AG04450 (cell line): ENCODE measurements around the gene MSH5. TPM values are rescaled to one million over a fixed set of nuclear protein-coding genes. Genes with fewer than 3 reads are reported as not detected.

Experiments used
- CTCF ChIA-PET: fragments of 300-600, 350-600 bp; formaldehyde crosslinking; extraction: SDS; loops from one replicate; lab custom pipeline; 2022; ENCODE audit warnings: antibody characterized with exemption, inconsistent platforms; lab: Charles Lee
- POLR2A ChIA-PET: fragments of 350-600 bp; formaldehyde crosslinking; extraction: SDS; loops from one replicate; lab custom pipeline; 2021; ENCODE audit warnings: antibody characterized with exemption, inconsistent platforms; lab: Yijun Ruan, JAX
- DNase-seq: peaks from one replicate; pipeline ENCODE4 v3.0.0-alpha.2; 2011; ENCODE audit warnings: low read depth, low spot score
- H3K27ac ChIP-seq: one replicate; pipeline ENCODE4 v1.5.1; 2012; ENCODE audit warnings: low read depth, low read length, control low read depth
- H3K27me3 ChIP-seq: one replicate; pipeline ENCODE4 v1.6.0; 2012; ENCODE audit warnings: low read length; ENCODE audit not compliant: control insufficient read depth, insufficient read depth
- H3K4me3 ChIP-seq: 2 replicates; pipeline ENCODE4 v1.5.1; 2011; ENCODE audit warnings: mild to moderate bottlenecking, low read depth, low read length, control low read depth
- H3K9me3 ChIP-seq: 2 replicates; pipeline ENCODE4 v1.5.1; 2012; ENCODE audit warnings: low read length; ENCODE audit not compliant: control insufficient read depth, insufficient read depth
- polyA plus RNA-seq: library from polyadenylated mRNA; depleted of rRNA; stranded (reverse); fragments of >200 nt; gene quantifications from 2 replicates; pipeline ENCODE4 v1.2.3, GENCODE V29; 2011
- TF ChIP-seq, protein P1 (sequence below): IDR thresholded peaks from 2 replicates; pipeline ENCODE4 v1.5.1; 2011; ENCODE audit warnings: low read depth, low read length, control low read depth, inconsistent platforms

The MSH5 gene
- polyA plus RNA-seq, 1 experiment: 6.4 TPM

DNA sequence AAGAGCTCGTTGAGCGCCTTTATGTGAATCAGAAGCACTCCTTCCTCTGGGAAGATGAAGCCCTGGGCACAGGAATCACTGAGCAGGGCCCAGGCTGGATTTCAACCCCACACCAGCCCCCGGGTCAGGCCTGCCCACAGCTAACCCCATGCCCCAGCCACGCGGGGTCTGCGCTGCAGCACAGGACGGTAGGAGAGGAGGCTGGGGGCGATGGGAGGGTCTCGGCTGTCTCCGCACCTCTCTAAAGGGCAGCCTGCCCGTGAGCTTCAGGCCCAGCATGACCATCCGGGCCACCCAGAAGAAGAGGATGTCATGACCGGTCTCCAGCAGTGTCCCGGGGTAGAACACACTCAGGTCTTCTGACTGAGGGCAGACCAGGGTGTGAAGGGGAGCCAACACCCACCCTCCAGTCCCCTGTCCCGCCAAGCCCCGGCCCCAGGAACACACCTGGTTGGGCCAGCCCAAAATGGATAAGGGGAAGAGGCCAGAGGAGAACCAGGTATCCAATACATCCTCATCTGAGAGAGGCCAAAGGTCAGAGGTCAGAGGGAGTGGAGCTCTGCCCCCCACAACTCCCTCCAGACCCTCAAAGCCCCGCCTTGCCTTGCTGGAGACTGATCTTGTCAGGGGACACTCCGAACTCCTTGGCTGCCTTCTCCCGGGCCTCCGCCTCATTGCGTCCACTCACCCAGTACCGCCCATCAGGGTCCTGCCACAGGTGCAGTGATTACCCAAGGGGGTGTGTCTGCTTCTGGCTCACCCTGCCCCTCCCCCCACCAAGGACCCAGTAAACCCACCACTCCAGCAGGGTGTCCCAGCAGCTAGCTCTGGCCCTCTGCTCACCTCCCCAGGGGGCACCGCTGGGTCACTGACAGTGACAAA lies 41.7 kb downstream of the MSH5 start:
- POLR2A ChIA-PET: interaction anchor here (1.2 kb wide), 1 partner anchor 99 kb away, joined by 10 read pairs; no protein-coding TSS in a partner anchor

DNA sequence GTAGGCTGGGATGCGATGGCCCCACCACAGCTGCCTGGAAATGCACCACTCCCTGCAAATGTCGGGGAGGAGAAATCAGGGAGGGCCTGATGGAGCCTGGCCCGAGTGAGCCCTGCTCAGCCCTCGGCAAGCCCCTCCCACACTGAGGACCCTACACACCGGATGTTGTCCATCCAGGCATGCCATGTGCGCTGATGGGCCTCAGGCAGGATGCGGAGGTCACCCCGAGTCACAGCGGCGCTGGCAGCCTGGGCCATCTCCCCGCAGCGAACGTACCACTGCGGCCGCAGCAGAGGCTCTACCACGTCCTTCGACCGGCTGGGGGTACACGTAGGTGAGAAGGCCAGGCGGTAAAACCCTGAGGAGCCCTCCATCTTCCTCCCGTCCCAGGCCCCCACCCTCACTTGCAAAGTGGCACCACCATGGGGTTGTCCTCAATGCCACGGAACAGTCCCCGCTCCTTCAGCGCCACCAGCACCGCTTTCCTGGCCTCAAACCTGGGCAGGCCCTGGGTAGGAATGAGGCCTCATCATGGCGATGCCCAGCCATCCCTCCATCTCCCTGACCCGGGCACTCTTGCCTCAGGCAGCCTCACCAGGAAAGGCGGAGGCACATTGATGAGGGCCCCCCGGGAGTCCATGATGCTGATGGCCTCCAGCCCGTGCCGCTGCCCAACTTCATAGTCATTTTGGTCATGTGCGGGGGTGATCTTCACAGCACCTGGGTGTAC lies 42.5 kb downstream of the MSH5 start:
- TF ChIP-seq, protein P1, sequence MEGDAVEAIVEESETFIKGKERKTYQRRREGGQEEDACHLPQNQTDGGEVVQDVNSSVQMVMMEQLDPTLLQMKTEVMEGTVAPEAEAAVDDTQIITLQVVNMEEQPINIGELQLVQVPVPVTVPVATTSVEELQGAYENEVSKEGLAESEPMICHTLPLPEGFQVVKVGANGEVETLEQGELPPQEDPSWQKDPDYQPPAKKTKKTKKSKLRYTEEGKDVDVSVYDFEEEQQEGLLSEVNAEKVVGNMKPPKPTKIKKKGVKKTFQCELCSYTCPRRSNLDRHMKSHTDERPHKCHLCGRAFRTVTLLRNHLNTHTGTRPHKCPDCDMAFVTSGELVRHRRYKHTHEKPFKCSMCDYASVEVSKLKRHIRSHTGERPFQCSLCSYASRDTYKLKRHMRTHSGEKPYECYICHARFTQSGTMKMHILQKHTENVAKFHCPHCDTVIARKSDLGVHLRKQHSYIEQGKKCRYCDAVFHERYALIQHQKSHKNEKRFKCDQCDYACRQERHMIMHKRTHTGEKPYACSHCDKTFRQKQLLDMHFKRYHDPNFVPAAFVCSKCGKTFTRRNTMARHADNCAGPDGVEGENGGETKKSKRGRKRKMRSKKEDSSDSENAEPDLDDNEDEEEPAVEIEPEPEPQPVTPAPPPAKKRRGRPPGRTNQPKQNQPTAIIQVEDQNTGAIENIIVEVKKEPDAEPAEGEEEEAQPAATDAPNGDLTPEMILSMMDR: no peak
- no peak overlapping the region for H3K27ac ChIP-seq
- H3K9me3 ChIP-seq: no peaks in the 10 kb centered on the region
- POLR2A ChIA-PET: interaction anchor here (1.2 kb wide), 1 partner anchor 100 kb away, joined by 10 read pairs; no protein-coding TSS in a partner anchor
- no peaks in the 10 kb centered on the region for H3K27me3 ChIP-seq
- H3K4me3 ChIP-seq: no peak overlapping the region
- no peak for DNase-seq
- CTCF ChIA-PET: interaction anchor here (0.9 to 1.0 kb wide), 2 partner anchors 9 kb away, joined by 4 to 5 read pairs; no protein-coding TSS in a partner anchor

More for the DNA sequence above, 41.7 kb downstream of the MSH5 start:
- Histone ChIP-seq H3K9me3 (no peaks in the 10 kb centered on the region), H3K4me3 (no peak overlapping the region), H3K27me3 (no peaks in the 10 kb centered on the region), H3K27ac (no peak overlapping the region)
- no peak for DNase-seq
- TF ChIP-seq, protein P1: no peak
- CTCF ChIA-PET: interaction anchor here (0.9 to 4.2 kb wide), 2 partner anchors 10 kb away, joined by 4 to 24 read pairs; no protein-coding TSS in a partner anchor

DNA sequence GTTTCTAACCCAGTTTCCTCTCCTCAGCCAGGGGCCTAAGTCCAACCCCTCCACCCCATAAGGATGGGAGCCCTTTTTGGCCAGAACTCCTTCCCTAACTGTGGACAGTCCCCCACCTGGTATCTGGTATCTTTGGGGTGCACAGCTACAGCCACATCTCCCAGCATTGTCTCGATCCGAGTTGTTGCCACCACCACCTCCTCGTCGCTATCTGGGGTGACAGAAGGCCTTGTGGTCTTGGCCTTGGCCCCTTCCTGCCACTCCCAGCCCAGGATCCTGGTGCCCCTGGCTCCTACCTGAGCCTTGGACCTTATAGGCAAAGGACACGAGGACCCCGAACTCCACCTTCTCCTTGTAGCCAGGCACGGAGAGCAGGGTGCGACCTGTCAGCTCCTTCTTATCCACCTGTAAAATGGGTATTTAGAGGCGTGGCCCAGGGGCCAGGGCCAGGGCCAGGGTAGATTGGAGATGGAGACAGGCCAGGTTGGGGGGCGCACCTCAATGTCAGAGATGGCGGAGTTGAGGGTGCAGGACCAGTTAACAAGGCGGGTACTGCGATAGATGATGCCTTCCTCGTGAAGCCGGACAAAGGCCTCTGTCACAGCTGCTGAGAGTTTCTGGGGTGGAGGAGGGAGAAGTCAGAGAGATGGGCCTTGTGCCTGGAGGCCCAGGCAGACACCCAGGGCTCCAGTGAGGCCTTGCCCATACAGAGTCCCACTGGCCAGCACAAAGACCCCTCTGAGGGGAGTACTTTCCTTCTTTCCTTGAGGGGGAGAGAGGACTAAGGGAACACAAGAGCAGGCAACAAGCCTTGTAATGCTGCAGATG lies 44.5 kb downstream of the MSH5 start:
- H3K4me3 ChIP-seq: no peak overlapping the region
- ChIA-PET CTCF (no interaction called here), POLR2A (interaction anchor here (0.7 kb wide), 2 partner anchors 23 kb away, joined by 3 to 4 read pairs; partner anchors contain the start of gene LSM2)
- TF ChIP-seq, protein P1: no peak
- no peak overlapping the region for H3K27ac ChIP-seq
- DNase-seq: no peak
- no peaks in the 10 kb centered on the region for H3K27me3 ChIP-seq
- H3K9me3 ChIP-seq: no peaks in the 10 kb centered on the region

DNA sequence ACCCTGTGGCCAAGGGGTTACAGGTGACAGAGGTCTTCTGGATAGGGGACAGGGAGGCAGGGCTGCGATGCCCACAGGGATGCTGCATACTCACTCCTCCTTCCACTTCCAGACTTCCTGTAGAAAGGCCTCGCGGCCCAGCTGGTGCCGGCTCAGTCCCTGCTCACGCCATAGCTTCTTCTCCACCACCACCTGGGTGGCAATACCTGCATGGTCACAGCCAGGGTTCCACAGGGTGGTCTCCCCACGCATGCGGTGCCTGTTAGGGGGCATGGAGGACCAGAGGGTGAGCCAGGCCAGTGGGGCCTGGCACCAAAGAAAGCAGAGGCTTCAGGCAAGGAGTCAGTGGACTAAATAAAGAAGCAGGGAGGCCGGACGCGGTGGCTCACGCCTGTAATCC lies 45.7 kb downstream of the MSH5 start:
- TF ChIP-seq, protein P1: no peak
- POLR2A ChIA-PET: no interaction called here
- no peak for DNase-seq

More for the DNA sequence above, 45.7 kb downstream of the MSH5 start:
- no peak overlapping the region for H3K27ac ChIP-seq
- no peak overlapping the region for H3K4me3 ChIP-seq
- no peaks in the 10 kb centered on the region for H3K9me3 ChIP-seq
- H3K27me3 ChIP-seq: no peaks in the 10 kb centered on the region
- CTCF ChIA-PET: interaction anchor here (1.8 to 2.3 kb wide), 2 partner anchors 11 to 16 kb away, joined by 5 to 6 read pairs; no protein-coding TSS in a partner anchor
